Mucosa of stomach (tissue), 1 donor: ENCODE measurements around the gene AUH.
"Not testable (repeated sequence)": the region's sequence is repeated elsewhere in the genome, so short reads cannot be mapped to it uniquely, and the experiment has no call there.

Source experiments
- H3K27me3 ChIP-seq: one replicate; pipeline ENCODE4 v1.7.0; 2013; ENCODE audit warnings: mild to moderate bottlenecking, low read length; ENCODE audit not compliant: control insufficient read depth, insufficient read depth
- H3K36me3 ChIP-seq: one replicate; pipeline ENCODE4 v1.7.0; 2013; ENCODE audit warnings: low read length; ENCODE audit not compliant: control insufficient read depth, insufficient read depth
- H3K4me1 ChIP-seq: one replicate; pipeline ENCODE4 v1.7.0; 2013; ENCODE audit warnings: mild to moderate bottlenecking, low read length; ENCODE audit not compliant: control insufficient read depth, insufficient read depth
- H3K4me3 ChIP-seq: one replicate; pipeline ENCODE4 v1.7.0; 2013; ENCODE audit warnings: low read length
- H3K9ac ChIP-seq: one replicate; pipeline ENCODE4 v1.7.0; 2013; ENCODE audit warnings: mild to moderate bottlenecking, low read length, moderate library complexity
- H3K9me3 ChIP-seq: one replicate; pipeline ENCODE4 v1.7.0; 2013; ENCODE audit warnings: mild to moderate bottlenecking, low read length, moderate library complexity; ENCODE audit not compliant: control insufficient read depth
- donor health status: Pancreatic carcinoma.

Gene AUH

DNA sequence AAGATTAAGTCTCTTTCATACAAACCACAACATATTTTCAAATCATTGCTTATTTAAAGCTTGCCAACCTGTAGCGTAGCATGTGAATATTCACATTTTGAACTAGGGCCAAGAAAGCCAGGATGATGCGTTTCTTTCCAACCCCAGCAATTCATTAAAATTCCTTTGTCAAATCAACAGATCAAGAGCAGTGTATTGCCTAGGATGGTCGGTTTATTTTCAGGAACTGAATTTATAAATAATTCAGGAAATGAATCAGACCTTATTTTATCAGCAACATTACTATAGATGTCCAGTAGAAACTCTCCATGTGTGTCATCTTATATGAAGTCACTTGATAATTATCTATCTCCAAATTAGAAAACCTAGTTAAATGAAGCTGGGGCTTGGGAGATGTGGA, 13.2 kb upstream of the AUH start:
- H3K9ac ChIP-seq, result no peak overlapping the region
- H3K9me3 ChIP-seq, result no peaks in the 10 kb centered on the region
- H3K4me3 ChIP-seq, result no peak overlapping the region
- peaks cover 6% of the 10 kb centered on the region for H3K4me1 ChIP-seq
- no peaks in the 10 kb centered on the region for H3K36me3 ChIP-seq
- H3K27me3 ChIP-seq, result no peaks in the 10 kb centered on the region

DNA sequence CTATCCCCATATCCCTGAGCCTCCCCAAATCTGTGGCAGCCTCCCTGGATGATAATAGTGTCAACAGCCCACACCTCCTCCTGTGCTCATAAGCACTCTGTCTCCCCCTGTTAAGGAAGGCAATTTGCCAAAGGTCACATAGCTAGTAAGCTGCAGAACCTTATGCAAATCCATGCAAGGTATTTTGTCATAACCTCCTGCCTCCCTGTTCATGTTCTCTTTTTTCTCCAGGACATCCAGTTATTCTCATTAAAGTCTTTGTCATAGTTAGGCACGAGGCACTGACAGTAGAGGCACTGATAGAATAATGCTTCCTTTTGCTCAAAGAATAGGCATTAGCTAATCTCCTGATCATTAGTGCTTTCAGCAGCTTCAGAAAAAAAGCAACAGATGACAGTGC, 10.2 kb upstream of the AUH start:
- H3K27me3 ChIP-seq, result no peaks in the 10 kb centered on the region
- no peaks in the 10 kb centered on the region for H3K4me1 ChIP-seq
- no peak overlapping the region for H3K4me3 ChIP-seq
- H3K9me3 ChIP-seq, result no peaks in the 10 kb centered on the region
- H3K36me3 ChIP-seq, result no peaks in the 10 kb centered on the region
- H3K9ac ChIP-seq, result no peak overlapping the region

DNA sequence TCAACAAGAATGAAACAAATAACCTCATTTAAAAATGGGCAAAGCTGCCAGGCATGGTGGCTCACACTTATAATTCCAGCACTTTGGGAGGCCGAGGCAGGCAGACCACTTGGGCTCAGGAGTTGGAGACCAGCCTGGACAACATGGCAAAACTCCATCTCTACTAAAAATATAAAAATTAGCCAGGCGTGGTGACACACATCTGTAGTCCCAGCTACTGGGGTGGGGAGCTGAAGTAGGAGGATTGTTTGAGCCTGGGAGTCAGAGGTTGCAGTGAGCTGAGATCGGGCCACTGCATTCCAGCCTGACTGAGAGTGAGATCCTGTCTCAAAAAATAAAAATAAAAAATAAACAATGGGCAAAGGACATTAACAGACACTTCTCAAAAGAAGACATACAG, 8.3 kb upstream of the AUH start:
- H3K4me3 ChIP-seq, H3K9ac ChIP-seq, H3K27me3 ChIP-seq, H3K4me1 ChIP-seq, H3K9me3 ChIP-seq, H3K36me3 ChIP-seq: not testable (repeated sequence)

DNA sequence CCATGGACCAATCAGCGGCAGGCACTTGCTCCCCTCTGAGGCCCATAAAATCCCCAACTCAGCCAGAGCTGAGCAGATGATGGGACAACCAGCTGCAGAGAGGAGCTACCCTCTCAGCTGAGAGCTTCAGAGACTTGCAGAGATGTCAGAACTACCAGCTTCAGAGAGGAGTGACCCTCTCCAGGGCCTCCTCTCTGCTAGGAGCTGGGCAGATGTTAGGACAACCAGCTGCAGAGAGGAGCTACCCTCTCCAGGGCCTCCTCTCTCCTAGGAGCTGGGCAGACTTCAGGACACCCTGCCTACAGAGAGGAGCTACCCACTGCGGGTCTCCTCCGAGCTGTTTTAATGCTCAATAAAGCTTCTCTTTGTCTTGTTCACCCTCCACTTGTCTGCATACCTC, 3.0 kb upstream of the AUH start:
- Histone ChIP-seq H3K27me3 (no peaks in the 10 kb centered on the region), H3K4me3 (no peak overlapping the region), H3K9me3 (no peaks in the 10 kb centered on the region), H3K36me3 (no peaks in the 10 kb centered on the region), H3K9ac (no peak overlapping the region), H3K4me1 (peaks cover 15% of the 10 kb centered on the region)

DNA sequence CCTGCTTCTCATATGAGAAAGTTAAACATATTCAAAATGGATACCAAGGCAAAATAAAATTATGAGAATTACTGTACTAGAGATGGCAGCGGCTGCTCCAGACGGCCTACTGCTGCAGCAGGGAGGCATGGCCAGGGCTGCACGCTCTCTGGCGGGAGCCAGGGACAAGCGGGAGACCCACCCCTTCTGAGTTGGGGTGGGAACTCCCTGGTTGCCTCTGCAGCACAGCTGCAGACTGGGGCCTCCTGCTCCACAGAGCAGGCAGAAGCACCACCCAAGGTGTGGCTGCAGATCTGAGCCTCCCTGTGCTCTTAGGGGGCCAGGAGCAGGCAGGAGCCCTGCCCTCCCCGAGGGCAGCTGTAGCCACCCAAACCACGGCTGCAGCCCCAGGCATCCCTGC, 2.3 kb upstream of the AUH start:
- Histone ChIP-seq H3K27me3 (no peaks in the 10 kb centered on the region), H3K36me3 (no peaks in the 10 kb centered on the region), H3K9ac (no peak overlapping the region), H3K4me1 (peaks cover 18% of the 10 kb centered on the region), H3K9me3 (no peaks in the 10 kb centered on the region), H3K4me3 (no peak overlapping the region)

DNA sequence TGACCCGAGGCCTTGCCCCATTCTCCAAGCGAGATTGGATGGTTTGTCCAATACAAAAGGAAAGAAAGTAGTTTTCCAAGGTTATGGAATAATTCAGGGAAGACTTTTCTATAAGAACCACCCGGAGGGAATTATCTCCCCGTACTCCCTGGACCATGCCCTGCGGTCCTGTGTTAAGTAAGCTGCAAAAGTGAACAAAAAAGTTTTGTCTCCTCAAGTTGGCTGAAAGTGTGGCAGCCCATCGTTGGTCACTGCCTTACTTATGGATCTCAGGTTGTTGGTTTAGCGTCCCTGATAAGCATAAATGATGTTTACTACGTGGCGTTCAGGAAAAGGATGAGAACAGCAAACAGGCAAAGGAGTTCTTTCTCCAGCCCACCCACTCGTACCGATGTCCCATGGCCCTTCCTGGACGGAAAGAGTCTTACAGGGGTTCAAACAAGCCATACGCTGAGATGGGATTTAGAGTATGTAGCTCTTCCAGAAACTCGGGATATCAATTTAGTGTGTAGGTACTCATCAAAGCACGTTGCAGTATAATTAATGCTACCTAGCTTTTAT, 413 bp upstream of the AUH start:
- Histone ChIP-seq H3K27me3 (no peaks in the 10 kb centered on the region), H3K4me3 (peak overlapping the region; percentile 47), H3K4me1 (peaks cover 18% of the 10 kb centered on the region), H3K9me3 (no peaks in the 10 kb centered on the region), H3K36me3 (no peaks in the 10 kb centered on the region), H3K9ac (peak overlapping the region; percentile 92)

DNA sequence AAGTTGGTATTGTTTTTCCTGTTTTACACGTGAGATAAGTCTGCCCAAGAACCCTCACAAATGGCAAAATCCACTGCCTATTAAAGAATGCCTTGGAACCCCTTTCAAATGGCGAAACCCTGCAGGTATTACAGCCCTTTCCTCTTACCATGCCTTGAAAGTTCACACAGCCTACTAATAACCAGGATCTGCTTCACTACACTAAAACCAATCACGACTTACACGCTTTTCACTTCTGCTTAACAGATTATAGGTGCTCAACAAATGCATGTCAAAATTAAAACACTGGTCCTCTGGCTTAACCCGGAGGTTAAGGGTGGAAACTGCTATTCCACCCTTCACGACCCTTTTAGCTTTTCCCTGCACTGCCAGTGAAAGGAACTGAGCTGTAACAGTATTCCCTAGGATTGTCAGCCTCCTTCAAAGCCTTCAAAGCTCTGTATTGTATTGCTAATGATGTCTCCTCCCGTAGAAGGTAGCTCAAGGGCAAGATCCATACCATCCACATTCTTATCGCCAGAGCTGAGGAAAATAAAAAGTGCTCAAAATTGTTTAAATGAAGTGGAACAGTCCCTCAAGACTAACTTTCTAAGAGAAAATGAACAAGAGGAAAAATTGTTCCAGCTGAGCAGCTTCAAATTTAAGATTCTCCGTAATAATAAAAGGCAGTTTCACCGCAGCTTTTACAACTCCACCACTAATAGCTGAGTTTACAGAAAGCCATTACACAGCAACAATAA, 997 bp downstream of the AUH start:
- Histone ChIP-seq H3K9me3 (no peaks in the 10 kb centered on the region), H3K4me3 (peak overlapping the region; percentile 74), H3K4me1 (peaks cover 18% of the 10 kb centered on the region), H3K9ac (peak overlapping the region; percentile 92), H3K36me3 (no peaks in the 10 kb centered on the region), H3K27me3 (no peaks in the 10 kb centered on the region)

DNA sequence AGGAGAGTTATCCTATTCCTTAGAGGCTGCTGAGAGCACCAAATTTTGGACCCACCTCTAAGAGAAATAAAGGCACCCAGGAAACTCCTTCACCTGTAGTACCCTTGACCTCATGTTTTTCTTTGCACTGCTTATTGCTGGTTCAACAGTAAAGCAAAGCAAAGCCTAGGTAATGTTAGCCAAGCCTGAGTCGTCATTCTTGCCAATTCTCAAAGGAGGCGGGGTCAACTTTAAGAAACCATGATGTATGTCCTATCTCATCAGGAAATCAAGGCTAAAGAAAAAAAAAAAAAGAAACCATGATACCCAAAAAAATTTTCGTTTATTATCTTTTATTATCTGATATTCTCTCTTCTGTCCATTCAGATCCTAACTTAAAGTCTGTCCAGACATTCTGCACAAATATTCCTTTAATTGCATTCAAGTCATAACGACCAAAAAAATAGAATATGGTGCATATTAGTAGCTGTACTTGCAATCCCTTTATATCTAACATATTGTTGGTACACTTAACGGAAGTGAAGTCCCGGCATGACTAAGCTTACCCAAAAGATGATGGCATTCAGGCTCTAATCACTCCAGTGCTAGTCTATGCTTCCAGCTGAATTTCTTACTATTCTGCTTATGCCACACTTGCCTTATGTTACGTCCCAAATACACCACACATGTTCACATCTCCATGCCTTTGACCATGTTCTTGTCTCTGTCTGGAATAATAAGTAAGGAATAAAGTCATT, 1.8 kb downstream of the AUH start:
- peak overlapping the region; percentile 74 for H3K4me3 ChIP-seq
- H3K9me3 ChIP-seq, result no peaks in the 10 kb centered on the region
- no peaks in the 10 kb centered on the region for H3K36me3 ChIP-seq
- H3K4me1 ChIP-seq, result peaks cover 18% of the 10 kb centered on the region
- no peaks in the 10 kb centered on the region for H3K27me3 ChIP-seq
- H3K9ac ChIP-seq, result no peak overlapping the region

DNA sequence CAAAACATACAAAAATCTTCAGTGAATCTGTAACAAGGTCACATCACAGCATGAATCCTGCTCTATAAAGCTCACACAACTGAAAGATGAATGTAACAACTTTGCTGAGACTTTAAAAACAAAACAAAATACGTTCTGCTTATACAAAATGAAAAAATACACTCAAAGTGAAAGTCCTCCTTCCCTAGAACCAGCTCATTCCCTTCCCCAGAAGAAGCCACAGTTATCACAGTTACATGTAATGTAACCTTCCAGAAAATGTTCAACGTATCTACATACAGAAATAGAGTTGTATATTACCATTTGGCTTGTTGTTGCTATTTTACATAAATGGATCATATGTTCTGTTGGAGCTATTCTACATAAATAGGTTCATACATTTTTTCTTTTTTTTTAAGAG, 2.6 kb downstream of the AUH start:
- no peak overlapping the region for H3K4me3 ChIP-seq
- no peaks in the 10 kb centered on the region for H3K9me3 ChIP-seq
- H3K36me3 ChIP-seq, result no peaks in the 10 kb centered on the region
- no peak overlapping the region for H3K9ac ChIP-seq
- peaks cover 18% of the 10 kb centered on the region for H3K4me1 ChIP-seq
- H3K27me3 ChIP-seq, result no peaks in the 10 kb centered on the region

DNA sequence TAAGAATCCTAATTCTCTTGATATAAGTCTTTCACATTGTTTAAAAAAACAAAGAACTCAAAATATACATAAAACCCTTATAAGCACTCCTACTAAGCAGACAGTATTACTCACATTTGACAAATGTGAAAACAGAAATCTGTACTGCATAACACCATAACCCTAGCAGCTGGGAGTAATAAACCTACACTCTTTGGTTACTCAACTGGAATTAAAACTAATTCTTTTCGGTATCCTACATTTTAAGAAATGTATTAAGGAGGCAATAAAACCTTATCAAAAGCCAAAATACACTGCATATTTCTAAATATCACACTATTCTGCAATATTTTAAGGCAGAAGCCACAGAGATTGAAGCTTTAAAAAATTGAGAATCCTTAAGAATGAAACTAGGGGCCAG, 6.8 kb downstream of the AUH start:
- Histone ChIP-seq H3K4me3 (no peak overlapping the region), H3K9me3 (no peaks in the 10 kb centered on the region), H3K36me3 (no peaks in the 10 kb centered on the region), H3K4me1 (peaks cover 4% of the 10 kb centered on the region), H3K9ac (no peak overlapping the region), H3K27me3 (no peaks in the 10 kb centered on the region)

DNA sequence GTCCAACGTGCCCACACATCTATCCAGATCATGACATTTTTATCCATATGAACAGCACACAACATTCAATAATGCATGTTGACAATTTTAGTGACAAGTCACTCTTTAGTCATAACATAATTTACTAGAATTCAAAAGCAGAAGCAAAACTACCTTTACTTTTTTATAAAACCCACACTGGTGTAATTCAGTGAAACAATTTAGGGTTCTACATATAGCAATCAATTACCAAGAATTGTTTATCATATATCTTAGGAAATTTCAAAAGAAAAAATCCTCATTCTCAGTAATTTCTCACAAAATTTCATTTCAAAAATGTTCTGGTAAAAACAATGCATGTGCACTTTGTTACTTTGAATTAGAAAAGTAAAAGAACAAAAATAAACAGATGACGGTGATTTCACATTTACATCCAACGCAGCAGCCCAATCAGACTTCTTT, 12.6 kb downstream of the AUH start:
- Histone ChIP-seq H3K4me1 (no peaks in the 10 kb centered on the region), H3K27me3 (no peaks in the 10 kb centered on the region), H3K4me3 (no peak overlapping the region), H3K9me3 (no peaks in the 10 kb centered on the region), H3K9ac (no peak overlapping the region), H3K36me3 (no peaks in the 10 kb centered on the region)

DNA sequence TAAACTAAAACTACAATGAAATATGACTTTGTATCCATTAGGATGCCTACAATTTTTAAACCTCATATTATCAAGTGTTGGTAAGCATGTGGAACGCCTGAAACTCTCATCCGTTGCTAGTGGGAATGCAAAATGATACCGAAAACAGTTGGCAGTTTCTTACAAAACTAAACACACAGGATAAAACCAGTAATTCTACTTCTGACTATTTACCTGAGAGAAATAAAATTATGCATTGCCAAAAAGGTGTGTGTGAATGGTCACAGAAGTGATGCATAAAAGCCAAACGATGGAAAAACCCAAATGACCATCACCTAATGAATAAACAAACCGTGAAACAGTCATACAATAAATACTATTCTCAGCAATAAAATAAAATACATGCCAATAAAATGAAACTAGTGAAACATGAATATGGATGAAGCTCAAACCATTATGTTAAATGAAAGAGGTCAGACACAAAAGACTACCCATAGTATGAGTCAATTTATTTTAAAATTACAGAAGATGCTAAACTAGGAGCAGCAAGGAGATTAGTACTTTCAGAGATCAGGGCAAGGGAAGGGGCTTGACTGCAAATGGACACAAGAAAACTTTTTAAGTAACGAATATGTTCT, 13.4 kb downstream of the AUH start:
- Histone ChIP-seq H3K9ac (no peak overlapping the region), H3K27me3 (no peaks in the 10 kb centered on the region)

More for the DNA sequence above, 13.4 kb downstream of the AUH start:
- H3K4me3 ChIP-seq, result no peak overlapping the region
- H3K9me3 ChIP-seq, result no peaks in the 10 kb centered on the region
- no peaks in the 10 kb centered on the region for H3K36me3 ChIP-seq
- no peaks in the 10 kb centered on the region for H3K4me1 ChIP-seq
